PC-9 (cell line): ENCODE measurements around the gene MAEL.

Experiments used
- EZH2 ChIP-seq: fragments of 200-600 bp; sonication (generic); IDR thresholded peaks from 2 replicates; pipeline ENCODE4 v1.8.0; 2017; ENCODE audit warnings: antibody characterized with exemption, low read depth
- TF ChIP-seq, protein P1 (sequence below): fragments of 200-600 bp; sonication (generic); conservative IDR thresholded peaks from 2 replicates; pipeline ENCODE4 v1.6.1; 2017; ENCODE audit warnings: mixed run types, antibody characterized with exemption, mild to moderate bottlenecking, moderate library complexity

DNA sequence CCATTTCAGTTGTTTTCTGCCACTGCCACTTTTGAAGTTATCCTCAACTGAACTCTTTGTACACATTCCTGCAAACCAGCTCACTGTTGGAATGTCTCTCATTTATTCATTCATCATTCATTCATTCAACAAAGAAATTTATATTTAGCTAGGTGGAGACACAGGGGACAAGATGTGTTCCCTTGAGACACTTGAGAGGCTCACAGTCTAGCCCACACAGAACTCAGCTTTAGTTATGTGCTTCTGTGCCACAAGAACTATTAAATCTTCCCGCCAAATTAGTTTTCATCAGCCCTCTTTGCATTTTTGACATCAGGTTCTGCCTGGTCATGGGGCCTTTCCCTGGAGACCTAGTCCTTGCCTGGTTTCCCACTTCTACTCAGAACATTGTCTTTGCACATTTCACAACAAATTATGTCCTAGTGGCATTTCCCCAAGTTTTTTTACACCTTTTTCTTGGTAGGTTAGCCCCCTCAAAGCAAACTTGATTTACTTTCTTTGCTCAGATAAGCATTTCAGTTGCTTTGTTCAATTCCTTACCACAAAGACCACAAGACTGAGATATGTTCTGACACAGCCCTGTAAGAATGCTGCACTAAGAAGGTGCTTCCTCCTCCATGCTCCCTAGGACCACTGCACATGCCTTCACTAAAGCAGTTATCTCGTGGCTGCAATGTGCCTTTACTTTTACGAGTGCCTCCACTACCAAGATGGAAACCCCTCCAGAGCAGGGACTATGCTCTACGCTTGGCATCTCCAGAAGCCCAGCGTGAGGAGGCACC is 44.7 kb upstream of the MAEL start:
- TF ChIP-seq, protein P1, sequence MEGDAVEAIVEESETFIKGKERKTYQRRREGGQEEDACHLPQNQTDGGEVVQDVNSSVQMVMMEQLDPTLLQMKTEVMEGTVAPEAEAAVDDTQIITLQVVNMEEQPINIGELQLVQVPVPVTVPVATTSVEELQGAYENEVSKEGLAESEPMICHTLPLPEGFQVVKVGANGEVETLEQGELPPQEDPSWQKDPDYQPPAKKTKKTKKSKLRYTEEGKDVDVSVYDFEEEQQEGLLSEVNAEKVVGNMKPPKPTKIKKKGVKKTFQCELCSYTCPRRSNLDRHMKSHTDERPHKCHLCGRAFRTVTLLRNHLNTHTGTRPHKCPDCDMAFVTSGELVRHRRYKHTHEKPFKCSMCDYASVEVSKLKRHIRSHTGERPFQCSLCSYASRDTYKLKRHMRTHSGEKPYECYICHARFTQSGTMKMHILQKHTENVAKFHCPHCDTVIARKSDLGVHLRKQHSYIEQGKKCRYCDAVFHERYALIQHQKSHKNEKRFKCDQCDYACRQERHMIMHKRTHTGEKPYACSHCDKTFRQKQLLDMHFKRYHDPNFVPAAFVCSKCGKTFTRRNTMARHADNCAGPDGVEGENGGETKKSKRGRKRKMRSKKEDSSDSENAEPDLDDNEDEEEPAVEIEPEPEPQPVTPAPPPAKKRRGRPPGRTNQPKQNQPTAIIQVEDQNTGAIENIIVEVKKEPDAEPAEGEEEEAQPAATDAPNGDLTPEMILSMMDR = no peak
- TF ChIP-seq EZH2 = no peak
